Ascending aorta (tissue), 2 donors: Measurements from ENCODE around the gene SIN3A. TPM values are rescaled to one million over a fixed set of nuclear protein-coding genes. Genes with fewer than 3 reads are reported as not detected.

Experiments used
- DNase-seq, 2 donors: peaks; one replicate each; pipeline ENCODE4 v3.0.0-alpha.2; 2019; ENCODE audit warnings: low spot score in 2 of 2
- H3K27ac ChIP-seq, 2 donors: fragments of 200-600 bp; sonication (generic); one replicate each; pipeline ENCODE4 v1.5.1; 2016 to 2017; ENCODE audit warnings: mild to moderate bottlenecking in 1 of 2
- H3K27me3 ChIP-seq: fragments of 200-600 bp; sonication (generic); one replicate; pipeline ENCODE4 v1.5.1; 2017
- H3K36me3 ChIP-seq, 2 donors: fragments of 200-600 bp; sonication (generic); one replicate each; pipeline ENCODE4 v1.5.1; 2016
- H3K4me1 ChIP-seq, 2 donors: fragments of 200-600 bp; sonication (generic); one replicate each; pipeline ENCODE4 v1.5.1; 2016 to 2017; ENCODE audit warnings: mild to moderate bottlenecking in 1 of 2
- H3K4me3 ChIP-seq, 2 donors: fragments of 200-600 bp; sonication (generic); one replicate each; pipeline ENCODE4 v1.5.1; 2016 to 2017; ENCODE audit warnings: mild to moderate bottlenecking in 1 of 2
- H3K9me3 ChIP-seq, 2 donors: fragments of 200-600 bp; sonication (generic); one replicate each; pipeline ENCODE4 v1.5.1; 2016
- CTCF ChIP-seq, 3 experiments: fragments of 200-600 bp in 2 of 3; fragments of 450-650 bp in 1 of 3; sonication (generic) in 2 of 3; IDR thresholded peaks; one replicate each; pipeline ENCODE4 v1.5.1; 2016 to 2019; ENCODE audit warnings: antibody characterized with exemption in 3 of 3, mild to moderate bottlenecking in 1 of 3, moderate library complexity in 1 of 3
- intact Hi-C: fragments of 100-400 bp; cut with DNase I; formaldehyde crosslinking; loops from one replicate; pipeline ENCODE4 v1.15.1; 2023
- total RNA-seq: library from RNA; depleted of rRNA; stranded (reverse); fragments of >200 nt; gene quantifications from one replicate; pipeline ENCODE4 v1.1.0, GENCODE V29; 2016

Gene SIN3A
- total RNA-seq, 1 donor from 2014 or later = 41.0 TPM

DNA sequence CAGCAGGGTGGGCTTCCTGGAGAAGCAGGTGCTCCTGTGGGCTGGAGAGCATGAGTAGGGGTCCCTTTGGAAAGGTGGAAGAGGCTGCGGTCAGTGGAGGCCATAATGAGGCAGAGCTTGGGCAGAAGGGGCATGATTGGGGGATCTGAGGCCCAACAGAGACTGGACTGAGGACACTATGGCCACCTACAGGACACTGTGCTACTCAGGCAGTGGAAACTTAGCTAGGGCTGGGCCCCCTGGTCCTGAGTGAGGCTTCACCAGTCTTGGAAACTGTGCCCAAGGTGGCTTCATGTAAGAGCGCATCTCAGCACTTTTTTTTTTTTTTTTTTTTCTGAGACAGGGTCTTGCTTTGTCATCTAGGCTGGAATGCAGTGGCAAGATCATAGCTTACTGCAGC, 121.9 kb downstream of the SIN3A start:
- TF ChIP-seq CTCF (IDR thresholded peaks at IDR 0.05) = no peak
- H3K9me3 ChIP-seq = no peaks in the 10 kb centered on the region
- no peaks in the 10 kb centered on the region for H3K27me3 ChIP-seq
- no peak for DNase-seq
- H3K4me1 ChIP-seq = no peaks in the 10 kb centered on the region
- H3K36me3 ChIP-seq = no peaks in the 10 kb centered on the region
- no peak overlapping the region for H3K27ac ChIP-seq
- H3K4me3 ChIP-seq = no peak overlapping the region
- intact Hi-C loops = no loop called here

GRCh38 chr15:75328493-75329314, 122.8 kb downstream of the SIN3A start:
- no peak for DNase-seq
- H3K27me3 ChIP-seq = no peaks in the 10 kb centered on the region
- no peak for TF ChIP-seq CTCF (IDR thresholded peaks at IDR 0.05)
- H3K36me3 ChIP-seq = no peaks in the 10 kb centered on the region
- H3K9me3 ChIP-seq = no peaks in the 10 kb centered on the region
- no peak overlapping the region for H3K27ac ChIP-seq
- intact Hi-C loops = no loop called here
- H3K4me1 ChIP-seq = no peaks in the 10 kb centered on the region
- no peak overlapping the region for H3K4me3 ChIP-seq

DNA sequence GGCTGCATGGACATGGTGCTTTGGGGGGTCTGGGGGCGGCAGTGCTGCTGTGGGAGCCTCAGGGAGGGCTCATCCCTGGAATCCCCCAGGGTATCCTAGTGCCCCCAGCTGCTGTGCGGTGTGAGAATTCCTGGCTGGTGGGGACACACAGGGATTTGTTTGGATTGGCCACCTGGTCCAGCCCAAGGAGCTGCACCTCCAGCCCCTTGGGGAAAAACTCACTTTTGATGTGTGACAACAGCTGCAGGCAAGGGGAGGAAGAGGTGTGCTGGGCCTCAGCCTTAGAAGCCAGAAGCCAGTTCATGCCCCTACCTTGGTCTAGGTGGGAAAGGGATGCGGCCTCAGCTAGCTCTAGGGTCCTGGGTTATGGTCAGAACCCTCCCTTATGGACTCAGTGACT, 124.0 kb downstream of the SIN3A start:
- Histone ChIP-seq H3K4me1 (no peaks in the 10 kb centered on the region), H3K4me3 (no peak overlapping the region), H3K27ac (no peak overlapping the region), H3K36me3 (no peaks in the 10 kb centered on the region), H3K27me3 (no peaks in the 10 kb centered on the region), H3K9me3 (no peaks in the 10 kb centered on the region)
- TF ChIP-seq CTCF (IDR thresholded peaks at IDR 0.05) = no peak
- no peak for DNase-seq
- intact Hi-C loops = no loop called here

DNA sequence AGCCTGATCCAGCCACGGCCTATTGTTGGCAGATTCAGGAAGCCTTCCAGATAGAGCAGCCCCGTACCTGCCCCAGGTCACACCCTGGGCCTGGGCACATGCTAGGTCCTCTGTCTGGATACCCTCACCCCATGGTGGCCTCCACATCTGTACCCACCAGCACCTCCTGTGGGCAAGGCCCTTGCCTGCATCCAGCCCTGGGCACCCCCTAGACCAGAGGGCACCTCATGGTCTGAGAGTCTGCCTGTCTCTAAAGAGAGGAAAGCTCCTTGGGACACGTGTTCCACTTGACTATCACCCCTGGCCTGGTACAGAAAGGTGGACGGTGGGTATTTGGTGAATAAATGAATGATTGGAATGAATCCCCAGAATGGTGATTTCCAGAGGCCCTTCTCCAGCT, 124.5 kb downstream of the SIN3A start:
- H3K4me1 ChIP-seq = no peaks in the 10 kb centered on the region
- H3K9me3 ChIP-seq = no peaks in the 10 kb centered on the region
- no peaks in the 10 kb centered on the region for H3K27me3 ChIP-seq
- no peak for DNase-seq
- intact Hi-C loops = no loop called here
- no peak overlapping the region for H3K27ac ChIP-seq
- TF ChIP-seq CTCF (IDR thresholded peaks at IDR 0.05) = no peak
- no peaks in the 10 kb centered on the region for H3K36me3 ChIP-seq
- H3K4me3 ChIP-seq = no peak overlapping the region

GRCh38 chr15:75325922-75326321, 125.6 kb downstream of the SIN3A start:
- Histone ChIP-seq H3K9me3 (no peaks in the 10 kb centered on the region), H3K4me3 (no peak overlapping the region), H3K4me1 (no peaks in the 10 kb centered on the region), H3K27me3 (no peaks in the 10 kb centered on the region), H3K27ac (no peak overlapping the region), H3K36me3 (no peaks in the 10 kb centered on the region)
- no peak for DNase-seq
- no peak for TF ChIP-seq CTCF (IDR thresholded peaks at IDR 0.05)
- intact Hi-C loops = no loop called here
